NCI-H774 (cell line): ENCODE measurements around the gene ACTA2.
A peak's percentile ranks its signal among the peaks of the same experiment; 100 is the strongest.
"Not testable (repeated sequence)": the region's sequence is repeated elsewhere in the genome, so short reads cannot be mapped to it uniquely, and the experiment has no call there.

ENCODE experiments used
- DNase-seq: peaks from one replicate; lab custom pipeline; 2025; lab: John Stamatoyannopoulos, UW

ACTA2 gene

DNA sequence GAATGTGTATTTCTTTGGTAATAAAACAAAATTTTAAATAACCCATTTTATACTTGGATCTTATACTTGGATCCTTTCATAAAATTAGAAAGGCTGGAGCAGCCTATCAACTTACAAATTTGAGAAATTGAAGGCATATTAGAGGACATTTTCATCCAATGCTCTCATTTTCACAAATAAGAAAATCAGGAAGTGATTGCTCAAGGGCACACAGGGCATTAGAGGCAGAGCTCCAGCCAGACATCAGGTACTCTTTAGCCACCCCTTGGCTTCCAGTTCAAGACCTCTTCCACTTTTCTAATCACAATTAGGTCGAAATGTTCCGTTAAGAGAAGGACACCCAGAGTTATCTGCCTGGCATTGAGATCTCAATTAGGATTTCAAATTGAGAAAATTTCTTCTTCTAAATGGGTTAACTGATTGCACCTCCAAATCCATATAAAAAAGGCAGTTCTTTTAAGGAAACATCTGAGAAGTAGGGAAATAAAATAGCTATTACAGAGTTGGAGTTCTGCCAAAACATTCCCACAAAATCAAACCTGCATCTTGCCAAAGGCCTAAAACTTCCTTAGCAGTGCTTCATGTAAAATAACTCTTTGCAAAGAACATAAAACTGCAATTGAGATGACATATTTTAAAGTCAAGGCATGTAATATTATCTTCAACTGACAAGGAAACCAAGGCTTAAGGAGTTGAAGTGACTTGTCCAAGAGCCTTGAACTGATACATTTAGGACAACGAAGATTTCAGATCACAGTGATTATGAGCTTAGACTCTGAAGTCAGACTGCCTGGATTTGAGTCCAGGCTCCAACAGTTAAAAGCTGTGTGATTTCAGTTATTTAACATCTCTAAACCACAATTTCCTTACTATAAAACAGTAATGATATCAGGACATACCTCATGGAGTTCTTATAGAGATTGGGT lies 2.4 kb downstream of the ACTA2 start:
- no peak for DNase-seq

GRCh38 chr10:88949051-88949450 lies 3.5 kb downstream of the ACTA2 start:
- DNase-seq, result no peak

- no peak for DNase-seq
Observed at GRCh38 chr10:88946965-88947590, 5.5 kb downstream of the ACTA2 start.

- no peak for DNase-seq
Observed at GRCh38 chr10:88946200-88946599, 6.4 kb downstream of the ACTA2 start.

GRCh38 chr10:88944813-88945212 lies 7.8 kb downstream of the ACTA2 start:
- no peak for DNase-seq

DNA sequence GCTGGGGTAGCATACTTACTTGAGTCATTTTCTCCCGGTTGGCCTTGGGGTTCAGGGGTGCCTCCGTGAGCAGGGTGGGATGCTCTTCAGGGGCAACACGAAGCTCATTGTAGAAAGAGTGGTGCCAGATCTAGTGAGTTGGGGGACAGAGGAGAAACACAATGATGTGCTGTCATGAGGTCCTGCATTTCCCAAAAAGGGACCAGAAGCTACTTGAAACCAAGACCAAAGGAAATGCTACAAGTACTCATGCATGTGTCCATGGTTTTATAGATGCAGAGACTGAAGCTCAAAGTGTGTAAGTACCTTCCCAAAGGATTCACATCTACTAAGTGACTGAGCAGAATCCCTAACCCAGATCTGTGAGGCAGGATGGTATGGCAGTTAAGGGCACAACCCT lies 8.8 kb downstream of the ACTA2 start:
- no peak for DNase-seq

DNA sequence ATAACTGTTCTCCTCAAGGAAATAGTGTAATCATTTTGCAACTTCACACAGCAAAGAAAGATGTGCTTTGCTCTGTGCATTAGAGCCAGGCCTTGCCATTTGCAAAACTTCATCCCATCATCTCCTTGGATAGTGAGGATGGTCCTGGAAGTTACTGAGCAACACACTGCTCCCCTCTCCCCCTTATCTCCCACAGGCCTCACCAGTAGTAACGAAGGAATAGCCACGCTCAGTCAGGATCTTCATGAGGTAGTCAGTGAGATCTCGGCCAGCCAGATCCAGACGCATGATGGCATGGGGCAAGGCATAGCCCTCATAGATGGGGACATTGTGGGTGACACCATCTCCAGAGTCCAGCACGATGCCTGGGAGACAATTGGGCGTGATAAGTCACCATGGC lies 11.5 kb downstream of the ACTA2 start:
- no peak for DNase-seq

GRCh38 chr10:88938938-88939337 lies 13.6 kb downstream of the ACTA2 start:
- DNase-seq, result no peak

DNA sequence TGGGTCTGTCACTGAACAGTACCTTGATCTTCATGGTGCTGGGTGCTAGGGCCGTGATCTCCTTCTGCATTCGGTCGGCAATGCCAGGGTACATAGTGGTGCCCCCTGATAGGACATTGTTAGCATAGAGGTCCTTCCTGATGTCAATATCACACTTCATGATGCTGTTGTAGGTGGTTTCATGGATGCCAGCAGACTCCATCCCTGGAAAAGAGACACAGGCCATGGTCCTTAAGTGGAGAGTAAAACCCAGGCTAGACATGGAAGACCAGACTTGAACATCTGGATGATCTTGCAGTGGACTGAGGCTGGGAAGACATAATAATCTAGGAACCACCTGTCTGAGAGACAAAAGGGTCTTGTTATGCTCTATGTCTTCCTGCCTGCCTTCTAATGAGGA lies 14.5 kb downstream of the ACTA2 start:
- DNase-seq, result no peak

DNA sequence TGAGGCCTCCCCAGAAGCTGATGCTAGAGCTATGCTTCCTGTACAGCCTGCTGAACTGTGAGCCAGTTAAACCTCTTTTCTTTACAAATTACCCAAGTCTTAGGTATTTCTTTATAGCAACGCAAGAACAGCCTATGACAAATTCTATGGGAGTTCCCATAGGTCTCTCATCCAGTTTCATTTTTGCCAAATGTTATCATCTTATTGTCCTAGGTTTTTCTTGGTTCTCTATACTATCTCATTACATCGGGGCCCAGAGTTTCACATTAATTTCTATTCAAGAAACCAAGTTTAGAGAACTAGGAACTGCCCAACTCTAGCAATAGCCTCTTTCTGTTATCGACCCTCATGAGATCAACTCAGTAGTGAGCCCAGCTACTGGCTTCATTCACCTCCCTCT lies 15.9 kb downstream of the ACTA2 start:
- no peak for DNase-seq

DNA sequence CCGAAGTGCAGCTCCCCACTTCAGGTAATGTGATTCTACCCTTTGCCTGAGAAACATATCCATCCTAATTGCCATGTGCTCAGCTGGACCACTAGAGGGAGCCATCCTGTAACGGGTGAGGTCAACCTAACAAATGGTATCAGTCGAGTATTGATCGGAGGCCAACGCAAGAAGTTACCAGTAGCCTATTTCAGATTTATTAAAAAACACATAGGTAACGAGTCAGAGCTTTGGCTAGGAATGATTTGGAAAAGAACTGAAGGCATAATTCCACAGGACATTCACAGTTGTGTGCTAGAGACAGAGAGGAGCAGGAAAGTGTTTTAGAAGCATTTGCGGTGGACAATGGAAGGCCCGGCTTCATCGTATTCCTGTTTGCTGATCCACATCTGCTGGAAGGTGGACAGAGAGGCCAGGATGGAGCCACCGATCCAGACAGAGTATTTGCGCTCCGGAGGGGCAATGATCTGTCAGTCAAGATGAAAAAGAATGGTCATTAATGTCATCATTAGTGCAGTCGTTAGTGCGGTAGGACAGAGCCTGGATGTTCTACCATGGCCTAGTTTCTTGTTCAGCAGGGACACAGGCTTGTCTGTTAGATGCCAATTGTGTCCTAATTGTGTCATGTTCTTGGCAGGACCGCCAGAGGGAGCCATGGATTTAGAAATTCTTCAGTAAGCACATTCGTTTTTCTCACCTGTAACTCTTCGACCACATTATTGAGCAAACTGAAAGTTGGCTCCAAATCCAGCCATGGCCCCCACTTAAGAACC lies 17.5 kb downstream of the ACTA2 start:
- DNase-seq, result peak; percentile 23

DNA sequence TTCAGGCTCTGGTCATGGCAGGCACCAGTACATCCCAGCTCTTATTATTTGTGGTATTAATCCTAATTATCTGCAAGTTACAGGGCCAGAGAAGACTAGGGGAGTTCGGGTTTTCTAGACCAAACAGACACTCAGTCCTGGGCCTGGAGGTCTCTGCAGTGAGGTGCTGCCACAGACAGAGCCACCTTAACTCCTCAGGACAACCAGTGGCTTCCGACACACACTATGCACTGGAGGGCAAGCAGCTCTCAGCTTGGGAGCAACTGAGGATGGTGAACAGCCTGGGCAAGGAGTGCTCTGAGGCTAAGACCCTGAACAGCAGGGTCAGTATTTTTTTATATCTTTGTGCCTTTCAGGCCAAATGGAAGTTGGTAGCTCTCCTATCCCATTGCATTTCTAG lies 19.0 kb downstream of the ACTA2 start:
- no peak for DNase-seq

DNA sequence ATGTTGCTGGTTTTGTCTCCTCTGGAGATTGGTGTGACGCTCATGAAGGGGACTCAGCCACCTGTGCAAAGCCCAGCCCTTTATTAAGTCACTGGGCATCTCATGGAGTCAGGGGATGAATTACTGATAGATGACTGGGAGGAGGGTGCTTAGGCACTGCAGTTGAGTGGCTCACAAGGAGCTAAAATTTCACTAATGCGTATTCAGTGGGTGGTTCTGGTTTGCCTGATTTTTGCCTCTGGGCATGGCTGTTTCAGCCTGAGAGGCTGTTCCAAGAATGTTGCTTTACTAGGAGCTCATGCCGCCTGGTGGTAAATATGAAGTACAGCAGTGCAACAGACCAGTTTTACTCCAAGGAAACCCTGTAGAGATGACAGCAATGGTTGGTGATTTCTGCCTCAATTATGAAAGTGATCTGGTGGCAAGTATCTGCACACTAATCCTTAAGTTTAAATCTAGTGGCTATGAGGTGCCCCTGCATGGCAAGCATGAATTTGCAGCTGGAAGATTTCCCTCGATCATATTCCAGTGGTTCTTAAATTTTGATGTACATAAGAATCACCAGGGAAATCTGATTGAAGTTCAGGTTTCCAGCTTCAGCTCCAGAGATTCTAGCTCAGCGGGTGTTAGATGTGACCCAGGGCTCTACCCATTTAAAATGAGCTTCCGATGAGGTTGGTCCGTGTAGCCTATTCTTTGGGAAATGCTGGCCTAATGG lies 19.9 kb downstream of the ACTA2 start:
- DNase-seq, result peak; percentile 53

DNA sequence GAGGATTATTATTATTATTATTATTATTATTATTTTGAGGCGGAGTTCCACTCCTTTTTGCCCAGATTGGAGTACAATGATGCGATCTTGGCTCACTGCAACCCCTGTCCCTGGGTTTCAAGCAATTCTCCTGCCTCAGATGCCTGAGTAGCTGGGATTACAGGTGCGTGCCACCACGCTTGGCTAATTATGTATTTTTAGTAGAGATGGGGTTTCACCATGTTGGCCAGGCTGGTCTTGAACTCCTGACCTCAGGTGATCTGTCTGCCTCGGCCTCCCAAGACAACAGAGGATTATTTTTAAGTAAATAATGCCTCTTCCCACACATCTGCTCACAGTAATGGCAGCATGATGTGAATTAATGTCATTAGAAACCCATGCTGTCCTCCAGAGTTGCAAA lies 20.5 kb downstream of the ACTA2 start:
- not testable (repeated sequence) for DNase-seq

- no peak for DNase-seq
Observed at GRCh38 chr10:88931548-88931947, 21.0 kb downstream of the ACTA2 start.

DNA sequence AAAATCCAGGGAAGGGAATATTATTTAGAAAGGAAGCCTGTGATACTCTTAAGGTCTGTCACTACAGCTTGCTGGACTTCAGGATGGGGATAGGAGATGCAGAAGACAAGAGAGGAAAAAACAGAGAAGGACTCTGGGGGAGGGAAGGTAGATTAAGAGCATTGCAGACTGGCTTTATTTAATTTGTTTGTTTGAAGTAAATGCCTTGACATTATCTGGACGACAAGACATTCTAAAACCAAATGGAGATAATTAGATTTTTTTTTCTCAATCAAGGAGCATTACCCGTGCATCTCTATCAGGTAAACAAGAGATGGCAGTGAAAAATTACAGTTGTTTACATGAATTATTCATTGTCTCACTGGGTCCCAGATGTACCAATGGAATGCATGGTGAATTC lies 24.3 kb downstream of the ACTA2 start:
- DNase-seq, result no peak

DNA sequence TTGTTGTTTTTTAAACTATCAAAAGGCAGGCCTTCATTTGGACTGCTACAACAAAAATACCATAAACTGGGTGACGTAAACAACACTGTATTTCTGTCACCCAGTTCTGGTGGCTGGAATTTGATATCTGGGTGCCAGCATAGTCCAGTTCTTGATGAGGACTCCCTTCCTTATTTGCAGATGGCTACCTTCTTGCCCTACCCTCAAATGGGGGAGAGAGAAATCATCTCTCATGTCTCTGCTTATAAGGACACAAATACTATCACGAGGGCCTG lies 25.2 kb downstream of the ACTA2 start:
- no peak for DNase-seq

- no peak for DNase-seq
Observed at GRCh38 chr10:88926566-88927415, 25.8 kb downstream of the ACTA2 start.

GRCh38 chr10:88923520-88923919 lies 29.1 kb downstream of the ACTA2 start:
- DNase-seq, result no peak

GRCh38 chr10:88922041-88922440 lies 30.5 kb downstream of the ACTA2 start:
- DNase-seq, result no peak

GRCh38 chr10:88920986-88921593 lies 31.5 kb downstream of the ACTA2 start:
- no peak for DNase-seq
